HG02623 (cell line): ENCODE measurements around the gene SLC38A11.

Experiments used
- ATAC-seq: cut with Tn5 transposase; IDR thresholded peaks from one replicate; pipeline ENCODE4 v1.9.1; 2021; ENCODE audit warnings: moderate library complexity; ENCODE audit not compliant: unreplicated experiment

The SLC38A11 gene

DNA sequence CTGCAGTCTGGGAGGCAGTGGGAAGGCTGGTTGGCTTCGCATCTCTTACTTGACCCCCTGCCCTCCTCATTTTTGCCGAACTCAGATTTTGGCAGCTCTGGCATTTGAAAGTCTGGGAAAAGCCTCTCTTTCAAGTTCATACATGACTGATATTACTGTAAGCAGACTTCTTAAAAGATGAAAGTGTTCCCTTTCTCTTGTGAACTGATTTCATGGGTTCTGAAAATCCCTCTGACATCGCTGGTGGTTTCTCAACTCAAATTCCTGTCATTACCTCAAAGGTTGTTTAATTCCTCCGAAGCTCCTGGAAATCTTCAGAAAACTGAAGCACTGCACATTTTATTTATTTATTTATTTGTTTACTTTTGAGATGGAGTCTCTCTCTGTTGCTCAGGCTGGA lies 16.9 kb upstream of the SLC38A11 start:
- no peak for ATAC-seq

DNA sequence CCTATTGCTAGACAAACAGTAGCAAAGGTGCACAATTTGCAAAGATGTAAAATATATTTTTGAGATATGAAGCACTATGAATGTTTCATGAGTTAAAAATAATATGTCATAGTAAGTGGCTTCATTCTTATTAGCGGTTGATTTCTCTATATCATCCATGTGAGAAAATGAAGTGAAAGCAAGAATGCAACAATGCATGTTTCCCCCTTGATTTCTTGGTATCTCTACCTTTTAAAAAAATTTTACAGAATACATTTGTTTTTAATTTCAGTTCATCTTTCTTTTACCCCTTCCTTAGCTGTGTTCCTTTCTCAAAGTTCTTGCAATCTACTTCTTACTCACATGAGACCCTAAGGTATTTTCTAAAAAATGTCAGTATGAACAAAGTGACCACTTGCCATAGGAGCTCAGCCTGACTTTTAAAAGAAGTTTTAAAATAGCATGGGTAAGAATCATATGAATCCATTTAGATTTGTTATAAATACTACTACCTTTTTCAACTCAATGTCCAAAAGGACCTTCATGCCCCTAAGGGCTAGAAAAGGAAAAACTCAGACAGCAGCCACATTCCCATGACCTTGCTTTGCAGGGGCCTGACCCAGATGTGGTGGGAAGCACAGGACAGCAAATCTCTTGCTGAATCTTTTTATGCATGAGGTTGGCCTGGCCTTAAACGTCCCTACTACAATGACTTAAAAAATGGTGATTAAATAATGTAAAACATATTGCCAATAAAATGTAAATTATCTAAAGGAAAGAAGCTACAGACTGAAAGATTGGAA lies 14.8 kb upstream of the SLC38A11 start:
- no peak for ATAC-seq

DNA sequence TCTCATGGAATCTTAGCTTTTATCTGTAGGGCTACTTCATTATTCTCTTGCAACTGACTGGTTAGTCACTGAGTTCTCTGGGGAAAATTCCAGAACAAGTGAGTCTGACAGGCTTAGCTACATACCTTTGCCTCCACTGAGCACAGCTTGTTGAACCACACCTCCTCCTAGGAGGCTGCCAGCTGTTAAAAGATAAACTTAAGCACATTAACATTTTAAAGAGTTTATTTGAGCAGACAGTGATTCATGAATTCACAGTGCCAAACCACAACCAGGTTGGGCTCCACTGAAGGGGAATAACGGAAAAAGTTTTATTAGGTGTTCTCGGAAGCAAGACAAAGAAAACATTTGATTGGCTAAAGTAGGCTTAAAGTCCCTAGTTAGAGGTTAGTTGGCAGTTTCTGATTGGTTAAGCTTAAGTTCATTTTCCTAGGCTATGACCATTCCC lies 12.5 kb upstream of the SLC38A11 start:
- no peak for ATAC-seq

DNA sequence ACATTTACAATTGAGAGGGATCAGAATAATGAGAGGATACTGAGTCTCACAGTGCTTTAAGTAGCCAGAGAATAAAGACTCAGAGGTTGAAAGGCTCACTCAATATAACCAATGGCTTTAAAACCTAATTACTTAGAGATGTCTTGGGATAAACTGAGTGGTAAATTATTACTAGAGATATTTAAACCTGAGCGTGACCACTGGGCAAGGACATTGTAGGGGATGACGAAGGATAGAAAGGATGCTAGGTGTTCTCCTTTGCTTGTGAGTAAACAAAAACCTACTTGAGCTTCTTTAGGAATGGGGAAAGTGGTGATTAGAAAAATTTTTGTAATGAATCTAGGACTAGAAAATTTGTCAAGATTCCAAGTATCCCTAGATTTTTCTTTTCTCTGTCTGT lies 12.0 kb upstream of the SLC38A11 start:
- ATAC-seq: no peak

DNA sequence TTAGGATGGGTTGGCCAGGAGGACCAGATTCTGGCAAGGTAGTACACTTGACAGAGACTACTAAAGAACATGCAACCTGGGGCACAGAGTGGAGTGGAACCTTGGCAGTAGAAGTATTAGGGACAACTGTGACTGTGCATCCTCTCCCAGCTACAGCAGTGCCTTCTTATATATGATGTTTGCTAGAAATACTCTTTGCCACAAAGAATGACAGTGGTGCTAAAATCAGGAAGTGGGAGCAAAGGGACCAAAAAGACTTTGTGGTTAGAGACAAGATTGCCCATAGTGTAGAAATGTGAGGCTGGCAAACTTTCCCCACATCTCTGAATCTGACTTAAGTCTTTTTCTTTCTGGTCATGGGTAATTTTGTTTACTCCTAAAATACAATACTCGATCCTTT lies 9.4 kb upstream of the SLC38A11 start:
- no peak for ATAC-seq

DNA sequence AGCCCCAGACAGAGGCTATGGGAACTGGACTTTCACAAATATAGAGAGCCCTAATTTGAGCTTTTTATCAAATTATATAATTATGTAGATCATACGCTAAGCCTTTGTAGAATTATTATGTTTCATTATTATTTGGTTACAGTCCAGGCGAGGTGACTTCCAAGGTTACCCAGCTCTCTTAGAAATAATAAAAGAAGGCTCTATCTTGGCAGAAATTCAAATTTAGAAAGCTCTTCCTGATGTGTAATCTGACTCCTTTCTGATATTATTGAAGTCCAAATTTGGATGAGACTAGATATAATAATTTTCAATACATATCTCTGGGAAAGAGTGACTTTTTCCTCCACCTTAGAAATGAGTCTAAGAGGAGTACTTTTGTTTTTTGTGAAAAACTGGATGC lies 4.8 kb upstream of the SLC38A11 start:
- no peak for ATAC-seq

DNA sequence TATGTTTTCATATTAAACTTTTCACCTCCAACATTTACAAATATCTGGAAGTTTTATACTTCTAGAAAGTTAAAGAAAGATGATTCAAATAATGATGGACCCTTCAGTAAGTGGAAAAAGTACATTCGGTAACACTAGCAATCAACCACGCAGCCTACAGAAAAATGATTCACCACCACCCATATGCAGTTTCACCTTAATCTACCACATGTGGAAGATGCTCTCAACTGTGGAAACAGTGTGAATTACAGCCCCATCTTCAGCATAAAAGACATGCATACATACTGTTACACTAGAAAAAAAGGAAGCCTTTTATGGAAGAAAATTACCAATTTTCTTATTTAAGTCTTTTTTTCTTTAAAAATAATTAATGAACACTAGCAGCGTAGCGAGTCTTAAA lies 1.1 kb downstream of the SLC38A11 start:
- no peak for ATAC-seq

DNA sequence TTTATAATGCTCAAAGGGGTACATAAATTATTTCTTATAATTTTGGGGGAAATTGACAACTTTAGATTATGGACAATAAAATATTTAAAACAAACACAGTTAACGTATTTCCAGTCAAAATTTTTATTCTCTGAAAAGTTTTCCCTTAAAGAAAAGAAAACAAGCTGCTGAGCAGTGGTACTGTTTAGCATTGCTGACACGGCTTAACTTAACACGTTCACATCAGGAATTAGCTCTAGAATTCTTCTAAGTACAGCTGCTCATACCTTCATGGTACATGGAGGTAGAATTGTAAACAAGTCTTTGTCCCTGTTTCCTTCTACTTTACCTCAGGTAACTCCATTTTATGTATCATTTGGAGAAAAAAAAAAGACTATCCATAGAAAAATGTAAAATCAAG lies 2.0 kb downstream of the SLC38A11 start:
- no peak for ATAC-seq

DNA sequence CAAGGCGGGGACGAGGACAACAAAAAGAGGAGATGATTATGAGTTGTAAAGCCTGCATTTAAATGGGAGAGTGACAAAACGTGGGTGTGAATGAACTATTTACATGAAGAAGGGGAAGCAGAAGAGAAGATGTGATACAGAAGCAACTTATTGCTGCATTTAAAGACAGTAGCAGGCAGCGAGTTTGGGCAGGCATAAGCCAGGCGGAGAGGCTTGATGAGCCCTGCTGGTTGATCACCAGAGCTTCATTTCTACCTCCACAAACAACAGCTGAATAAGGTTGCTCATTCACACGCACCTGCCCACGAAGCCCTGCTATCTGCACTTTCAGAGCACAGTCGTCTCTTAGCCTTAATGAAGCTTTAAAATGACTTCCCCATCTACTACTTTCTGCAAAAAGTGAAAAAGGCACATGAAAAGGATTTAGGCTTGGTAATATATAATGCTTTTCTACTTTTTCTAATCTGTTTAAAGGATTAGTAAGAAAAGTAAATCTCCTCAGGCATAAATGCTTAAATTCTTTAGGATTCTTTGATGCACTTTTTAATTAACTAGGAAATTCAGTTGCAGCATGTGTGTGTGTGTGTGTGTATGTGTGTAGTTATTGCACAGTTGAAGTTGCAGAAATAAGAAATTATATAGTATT lies 3.1 kb downstream of the SLC38A11 start:
- ATAC-seq: no peak

DNA sequence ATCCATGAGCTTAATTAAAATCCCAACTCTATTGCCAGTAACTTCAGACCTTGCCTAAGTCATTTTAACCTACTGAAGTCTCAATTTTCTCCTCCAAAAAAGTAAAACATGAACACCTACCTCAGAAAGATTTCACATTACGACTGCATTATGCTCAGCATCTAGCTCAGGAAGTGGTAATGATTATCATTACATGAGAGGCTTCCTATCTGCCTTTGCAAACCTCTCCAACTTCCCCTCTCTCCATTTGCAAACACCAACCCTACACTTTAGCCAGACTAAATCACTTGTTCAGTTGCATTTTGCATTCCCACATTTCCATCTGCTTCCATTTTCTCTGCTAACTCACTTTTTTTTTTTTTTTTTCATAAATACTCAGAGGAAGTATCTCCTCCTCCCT lies 6.8 kb downstream of the SLC38A11 start:
- ATAC-seq: no peak

DNA sequence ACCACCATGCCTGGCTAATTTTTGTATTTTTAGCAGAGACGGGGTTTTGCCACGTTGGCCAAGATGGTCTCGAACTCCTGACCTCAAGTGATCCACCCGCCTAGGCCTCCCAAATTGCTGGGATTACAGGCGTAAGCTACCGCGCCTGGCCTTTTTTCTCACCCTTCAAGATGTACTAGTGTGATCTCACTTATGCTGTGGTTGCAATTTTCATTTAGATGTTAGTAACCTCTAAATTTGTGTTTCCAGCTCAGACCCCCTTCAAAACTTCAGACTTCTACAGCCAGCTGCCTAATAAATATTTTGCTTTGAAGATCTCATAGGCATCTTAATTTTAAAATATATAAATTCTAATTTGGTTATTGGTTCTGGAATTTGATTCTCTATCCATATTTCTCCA lies 8.0 kb downstream of the SLC38A11 start:
- no peak for ATAC-seq

DNA sequence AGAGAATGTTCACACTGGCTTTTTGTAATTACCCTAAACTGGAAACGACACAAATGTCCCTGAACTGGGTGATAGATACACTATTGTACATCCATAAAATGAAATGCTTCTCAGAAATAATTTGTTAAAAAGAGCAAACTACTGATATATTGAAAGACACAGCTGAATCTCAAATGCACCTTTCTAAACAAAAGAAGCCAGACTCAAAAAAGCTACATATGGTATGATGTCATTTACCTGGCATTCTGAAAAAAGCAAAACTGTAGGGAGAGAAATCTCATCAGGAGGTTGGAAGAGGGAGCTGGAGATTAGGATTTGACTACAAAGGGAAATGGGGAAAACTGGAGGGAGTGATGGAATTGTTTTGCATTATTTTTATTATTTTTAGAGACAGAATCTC lies 12.0 kb downstream of the SLC38A11 start:
- no peak for ATAC-seq

DNA sequence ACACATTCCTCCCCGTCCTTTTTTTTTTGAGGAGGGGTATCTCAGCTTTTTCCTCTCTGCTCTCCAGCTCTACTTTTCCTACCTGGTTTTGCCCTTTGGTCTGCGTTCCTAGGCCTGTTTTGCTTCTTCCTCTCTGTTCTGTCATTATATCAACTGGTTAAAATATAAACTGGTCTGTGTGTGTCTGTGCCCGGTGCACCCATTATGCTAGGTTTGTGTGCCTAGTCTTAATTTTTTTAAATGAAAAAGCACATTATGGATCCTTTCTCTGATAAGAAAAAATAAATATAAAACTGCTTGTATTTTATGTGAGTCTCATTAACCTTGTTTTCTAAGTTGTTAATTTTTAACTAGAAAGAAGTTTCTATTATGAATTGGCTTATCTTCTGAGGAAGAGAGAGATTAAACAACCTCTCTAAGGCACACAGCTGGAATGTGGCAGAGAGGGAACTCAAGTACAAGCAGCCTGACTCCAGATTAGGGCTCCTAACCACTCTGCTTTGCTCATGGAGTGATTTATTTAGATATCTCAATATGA lies 17.4 kb downstream of the SLC38A11 start:
- ATAC-seq: no peak

DNA sequence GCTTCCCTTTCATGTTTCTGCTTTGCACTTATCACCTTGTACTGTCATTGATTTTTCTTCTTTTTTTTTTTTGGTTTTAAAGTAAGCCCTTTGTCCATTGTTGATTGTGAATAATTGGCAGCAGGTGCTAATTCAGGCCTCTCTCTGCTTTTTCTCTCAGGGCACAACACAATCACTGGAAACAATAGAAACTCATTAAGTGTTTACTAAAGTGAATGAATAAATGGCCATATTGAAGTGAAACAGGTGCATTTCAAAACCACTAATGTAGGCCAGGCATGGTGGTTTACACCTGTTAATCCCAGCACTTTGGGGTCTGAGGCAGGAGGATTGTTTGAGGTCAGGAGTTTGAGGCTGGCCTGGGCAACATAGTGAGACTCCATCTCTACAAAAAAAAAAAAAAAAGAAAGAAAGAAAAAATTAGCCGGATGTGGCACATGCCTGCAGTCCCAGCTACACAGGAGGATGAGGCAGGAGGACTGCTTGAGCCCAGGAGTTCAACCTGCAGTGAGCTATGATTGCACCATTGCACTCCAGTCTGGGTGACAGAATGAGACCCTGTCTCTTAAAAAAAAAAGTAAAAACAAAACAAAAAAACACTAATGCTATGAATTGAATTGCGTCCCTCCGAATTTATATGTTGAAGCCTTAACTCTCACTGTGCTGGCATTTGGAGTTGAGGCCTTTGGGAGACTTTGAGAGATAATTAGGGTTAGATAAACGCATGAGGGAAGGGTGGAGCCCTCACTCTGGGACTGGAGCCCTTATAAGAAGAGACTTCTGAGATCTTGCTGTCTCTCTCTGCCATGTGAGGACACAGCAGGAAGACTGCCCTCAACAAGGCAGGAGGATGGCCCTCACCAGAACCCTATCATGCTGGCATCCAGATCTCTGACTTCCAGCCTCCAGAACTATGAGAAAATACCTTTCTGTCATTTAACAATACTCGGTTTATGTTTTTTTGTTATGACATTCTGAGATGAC lies 19.9 kb downstream of the SLC38A11 start:
- no peak for ATAC-seq

DNA sequence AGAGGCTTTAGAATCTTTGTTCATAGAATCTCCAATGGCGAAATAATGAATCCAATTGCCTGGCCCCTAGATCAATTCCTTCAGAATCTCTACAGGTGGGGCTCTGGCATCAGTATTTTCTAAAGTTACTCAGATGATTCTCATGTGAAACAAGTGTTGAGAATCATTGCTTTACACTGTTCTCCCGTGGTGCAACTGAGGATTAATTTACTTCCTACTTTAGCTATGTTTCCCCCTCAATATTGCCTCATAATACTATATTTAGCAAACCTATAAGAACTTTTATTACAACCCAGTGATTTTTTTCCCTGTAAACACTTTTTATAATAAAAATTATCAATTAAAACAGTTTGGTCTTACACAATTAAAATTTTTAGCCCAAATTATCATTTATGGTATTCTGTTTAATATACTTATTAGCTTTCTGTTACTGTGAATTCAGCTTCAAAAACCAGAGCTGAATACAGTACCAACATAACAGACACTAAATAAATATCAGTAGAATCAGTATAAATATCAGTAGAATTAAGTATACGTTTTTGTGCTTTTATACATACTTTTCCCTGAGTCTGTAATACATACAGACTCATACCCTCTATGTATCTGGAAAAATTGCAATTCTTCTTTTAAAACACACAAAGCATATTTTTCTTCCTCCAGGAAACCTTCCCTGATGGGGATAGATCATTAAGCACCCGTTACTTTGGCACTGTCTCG lies 20.8 kb downstream of the SLC38A11 start:
- ATAC-seq: no peak

DNA sequence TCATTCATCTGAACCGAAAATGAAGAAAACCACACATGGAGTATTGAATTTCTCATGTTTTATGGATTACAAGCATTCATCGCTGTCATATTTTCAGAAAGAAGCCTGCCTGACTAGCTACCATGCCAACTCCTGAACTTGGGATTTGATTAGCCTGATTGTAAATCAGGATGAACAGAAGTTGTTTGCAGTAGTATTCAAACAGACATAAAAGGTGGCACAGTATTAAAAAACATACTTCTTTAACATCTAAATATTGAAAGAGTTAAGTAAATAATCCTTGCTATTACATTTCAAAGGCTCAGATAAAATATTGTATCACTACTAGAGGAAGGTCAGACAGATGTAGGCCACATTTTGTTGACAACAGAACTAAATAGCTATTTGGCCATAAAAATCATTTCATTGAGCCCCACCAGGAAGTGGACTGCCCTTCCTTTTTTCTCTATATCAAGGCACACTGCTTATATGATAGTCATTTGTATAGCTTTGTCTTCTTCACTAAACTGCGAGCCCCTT lies 21.6 kb downstream of the SLC38A11 start:
- ATAC-seq: no peak

DNA sequence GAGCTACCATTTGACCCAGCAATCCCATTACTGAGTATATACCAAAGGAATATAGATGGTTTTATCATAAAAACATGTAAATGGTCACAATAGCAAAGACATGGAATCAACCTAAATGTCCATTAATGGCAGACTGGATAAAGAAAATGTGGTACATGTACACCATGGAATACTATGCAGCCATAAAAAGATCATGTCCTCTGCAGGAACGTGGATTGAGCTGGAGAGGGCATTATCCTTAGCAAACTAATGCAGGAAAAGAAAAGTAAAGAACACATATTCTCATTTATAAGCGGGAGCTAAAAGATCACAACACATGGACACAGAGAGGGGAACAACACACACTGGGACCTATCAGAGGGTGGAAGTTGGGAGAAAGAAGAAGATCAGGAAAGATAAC lies 22.9 kb downstream of the SLC38A11 start:
- ATAC-seq: no peak

DNA sequence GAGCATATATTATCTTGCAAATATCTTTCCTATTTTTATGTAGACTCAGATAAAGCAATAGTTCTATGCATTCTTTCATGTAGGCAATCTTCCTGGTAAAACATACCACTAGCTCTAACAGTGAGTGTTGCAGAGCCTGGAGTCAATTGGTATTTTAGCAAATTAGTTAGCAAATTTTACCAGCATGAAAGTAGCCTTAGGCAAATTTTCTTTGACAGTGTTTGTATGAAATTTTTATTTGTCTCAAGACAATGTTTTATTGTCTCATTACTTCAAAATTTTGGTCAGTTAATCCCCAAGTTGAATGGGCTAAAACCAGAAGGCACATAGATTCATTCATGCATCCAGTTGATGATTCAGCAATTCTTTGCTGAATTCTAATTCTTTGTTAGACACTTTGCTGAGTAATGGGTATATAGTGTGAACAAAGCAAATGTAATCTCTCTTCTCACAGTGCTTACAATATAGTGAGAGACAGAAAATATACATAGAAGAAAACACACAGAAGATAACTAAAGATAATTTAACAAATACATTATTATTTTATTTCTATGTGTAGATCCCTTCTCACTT lies 27.1 kb downstream of the SLC38A11 start:
- no peak for ATAC-seq

DNA sequence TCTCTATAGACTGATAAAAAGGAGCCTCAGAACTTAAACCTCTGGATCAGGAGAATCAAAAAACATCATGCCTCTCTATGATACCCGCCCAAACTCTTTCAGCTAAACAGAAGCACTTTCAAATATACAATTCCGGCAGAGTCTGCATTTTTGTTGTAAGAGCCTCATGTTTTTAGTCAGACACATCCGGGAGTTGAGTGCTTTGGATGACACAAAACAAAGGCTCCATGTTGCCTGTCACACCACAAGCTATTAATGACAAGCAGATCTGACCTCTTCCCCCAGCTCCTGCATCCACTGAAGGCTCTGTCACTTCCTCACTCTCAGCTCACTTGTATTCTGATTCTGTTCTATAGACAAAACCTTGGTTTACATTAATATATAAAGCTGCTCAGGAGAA lies 33.2 kb downstream of the SLC38A11 start:
- ATAC-seq: no peak

DNA sequence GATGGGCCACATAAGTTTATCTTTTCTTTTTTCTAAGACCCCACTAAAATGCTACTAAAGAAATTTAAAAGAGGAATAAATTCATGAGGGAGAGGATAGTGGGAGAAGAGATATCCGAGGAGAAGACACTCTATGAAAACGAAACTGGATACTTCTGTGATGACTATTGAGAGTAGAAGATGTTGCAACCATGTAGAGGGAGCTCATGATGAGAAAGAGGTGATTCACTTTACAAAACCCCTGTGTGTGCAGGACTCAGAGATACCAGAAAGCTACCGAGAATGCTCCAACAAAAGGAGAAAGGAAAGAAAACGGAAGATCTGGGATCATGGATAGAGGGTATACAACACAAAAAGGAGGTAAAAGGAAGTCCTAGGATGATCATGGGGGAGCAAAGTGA lies 34.9 kb downstream of the SLC38A11 start:
- no peak for ATAC-seq
